ENCODE results near the gene CTNNA3. TPM values are rescaled to one million over a fixed set of nuclear protein-coding genes. Genes with fewer than 3 reads are reported as not detected.

CTNNA3 gene
- total and polyA plus RNA-seq, 2 donors (not counting 3 experiments of a cell fraction or from before 2014, with no cell fraction given) = not detected

GRCh38 chr10:66622050-66622449 is 1073.9 kb downstream of the CTNNA3 start:
- Histone ChIP-seq H2AFZ (ENCODE audit: low read depth, low read length) (no peak overlapping the region), H3K4me1 (ENCODE audit: control insufficient read depth, extremely low read depth, insufficient read depth, low read length) (no peaks in the 10 kb centered on the region), H3K4me2 (ENCODE audit: insufficient read depth, low read length) (no peak overlapping the region), H3K79me2 (ENCODE audit: control insufficient read depth, insufficient read depth, low read length) (no peaks in the 10 kb centered on the region), H3K9me3 (replicated peaks; ENCODE audit: control insufficient read depth, insufficient read depth, low read length) (no peaks in the 10 kb centered on the region), H3K27ac (ENCODE audit: insufficient read depth, low read depth, low read length) (no peak overlapping the region), H3K36me3 (ENCODE audit: control insufficient read depth in 2 of 2, extremely low read depth in 1 of 2, insufficient read depth in 2 of 2, low read length in 2 of 2) (no peaks in the 10 kb centered on the region), H3K9me1 (replicated peaks; ENCODE audit: control insufficient read depth, extremely low read depth, insufficient read depth, low read length) (no peaks in the 10 kb centered on the region), H3K9ac (replicated peaks; ENCODE audit: extremely low read depth, insufficient read depth, low read length) (no peak overlapping the region), H4K20me1 (replicated peaks; ENCODE audit: control insufficient read depth, extremely low read depth, insufficient read depth, low read length) (no peaks in the 10 kb centered on the region), H3K4me3 (replicated peaks in 1 of 3; ENCODE audit: insufficient read depth in 1 of 3, low read depth in 1 of 3, low read length in 3 of 3) (no peak overlapping the region), H3K27me3 (ENCODE audit: control insufficient read depth in 2 of 2, insufficient read depth in 2 of 2, low read length in 2 of 2) (no peaks in the 10 kb centered on the region)
- ChIA-PET POLR2A (no interaction called here), CTCF (no interaction called here)
- TF ChIP-seq MYC (IDR thresholded peaks at IDR 0.05; ENCODE audit: low read depth, low read length) (no peak), JUN (IDR thresholded peaks at IDR 0.05; ENCODE audit: borderline replicate concordance, insufficient read depth, insufficient read length, low read depth) (no peak), GATA2 (IDR thresholded peaks at IDR 0.05; ENCODE audit: insufficient read depth, insufficient read length, low read depth, low read length) (no peak)
- BruUV-seq (replicated peaks) = no TSS peak
- FAIRE-seq = no peak
- intact Hi-C loops (cut with micrococcal nuclease) = no loop called here
- no peak for DNase-seq (ENCODE audit: low read depth, low spot score)
- dilution Hi-C loops (cut with MboI; ENCODE audit: extremely low pct_ligation_motif_present, low sequenced_read_pairs) = no loop called here

GRCh38 chr10:66604195-66604594 is 1091.8 kb downstream of the CTNNA3 start:
- dilution Hi-C loops (cut with MboI; ENCODE audit: extremely low pct_ligation_motif_present, low sequenced_read_pairs) = no loop called here
- POLR2A ChIA-PET = no interaction called here
- BruUV-seq (replicated peaks) = no TSS peak

More at GRCh38 chr10:66604195-66604594, 1091.8 kb downstream of the CTNNA3 start:
- Histone ChIP-seq H3K4me3 (replicated peaks in 1 of 3; ENCODE audit: insufficient read depth in 1 of 3, low read depth in 1 of 3, low read length in 3 of 3) (no peak overlapping the region), H3K79me2 (ENCODE audit: control insufficient read depth, insufficient read depth, low read length) (no peaks in the 10 kb centered on the region), H3K27ac (ENCODE audit: insufficient read depth, low read depth, low read length) (no peak overlapping the region), H3K4me1 (ENCODE audit: control insufficient read depth, extremely low read depth, insufficient read depth, low read length) (no peaks in the 10 kb centered on the region), H3K36me3 (ENCODE audit: control insufficient read depth in 2 of 2, extremely low read depth in 1 of 2, insufficient read depth in 2 of 2, low read length in 2 of 2) (no peaks in the 10 kb centered on the region), H3K9ac (replicated peaks; ENCODE audit: extremely low read depth, insufficient read depth, low read length) (no peak overlapping the region), H3K9me3 (replicated peaks; ENCODE audit: control insufficient read depth, insufficient read depth, low read length) (peaks cover 2% of the 10 kb centered on the region), H3K9me1 (replicated peaks; ENCODE audit: control insufficient read depth, extremely low read depth, insufficient read depth, low read length) (no peaks in the 10 kb centered on the region), H2AFZ (ENCODE audit: low read depth, low read length) (no peak overlapping the region), H3K4me2 (ENCODE audit: insufficient read depth, low read length) (no peak overlapping the region), H3K27me3 (ENCODE audit: control insufficient read depth in 2 of 2, insufficient read depth in 2 of 2, low read length in 2 of 2) (no peaks in the 10 kb centered on the region), H4K20me1 (replicated peaks; ENCODE audit: control insufficient read depth, extremely low read depth, insufficient read depth, low read length) (no peaks in the 10 kb centered on the region)
- FAIRE-seq (no peak), DNase-seq (ENCODE audit: low read depth, low spot score) (no peak)
- TF ChIP-seq GATA2 (IDR thresholded peaks at IDR 0.05; ENCODE audit: insufficient read depth, insufficient read length, low read depth, low read length) (no peak), CTCF (IDR thresholded peaks at IDR 0.05; ENCODE audit: extremely low read depth in 1 of 2, insufficient read depth in 1 of 2, low read depth in 1 of 2, low read length in 2 of 2) (no peak), POLR2AphosphoS5 (IDR thresholded peaks at IDR 0.05; ENCODE audit: insufficient read depth, low read depth, low read length) (no peak), JUN (IDR thresholded peaks at IDR 0.05; ENCODE audit: borderline replicate concordance, insufficient read depth, insufficient read length, low read depth) (no peak), POLR2A (IDR thresholded peaks at IDR 0.05; ENCODE audit: low read depth, low read length) (no peak), MAX (IDR thresholded peaks at IDR 0.05; ENCODE audit: insufficient read depth, insufficient read length) (no peak), FOS (IDR thresholded peaks at IDR 0.05; ENCODE audit: borderline replicate concordance, insufficient read depth, low read length) (no peak), EZH2 (IDR thresholded peaks at IDR 0.05; ENCODE audit: borderline replicate concordance, low read depth, low read length, severe bottlenecking) (no peak), MYC (IDR thresholded peaks at IDR 0.05; ENCODE audit: low read depth, low read length) (no peak)
- intact Hi-C loops (cut with micrococcal nuclease) = no loop called here
- CTCF ChIA-PET = no interaction called here
